Kidney (tissue), 14 donors: ENCODE results near the gene CATSPERE. TPM values are rescaled to one million over a fixed set of nuclear protein-coding genes. Genes with fewer than 3 reads are reported as not detected.
A peak's percentile ranks its signal among the peaks of the same experiment; 100 is the strongest.

Experiments used
- DNase-seq, 5 donors: peaks; one replicate each; pipeline ENCODE4 v3.0.0-alpha.2; 2013 to 2020
- FAIRE-seq: peaks from 2 replicates; lab custom pipeline; 2012; peaks lifted over from hg19 to GRCh38; lab: Jason Lieb, UNC
- H3K27ac ChIP-seq, 2 donors: one replicate each; pipeline ENCODE4 v1.7.0; 2013; ENCODE audit warnings: low read depth in 2 of 2, low read length in 2 of 2, inconsistent platforms in 1 of 2
- H3K27me3 ChIP-seq: one replicate; pipeline ENCODE4 v1.7.1; 2013; ENCODE audit warnings: low read length, inconsistent platforms; ENCODE audit not compliant: control insufficient read depth, insufficient read depth
- H3K36me3 ChIP-seq, 3 donors: one replicate each; pipeline versions ENCODE4 v1.7.0 to v1.7.1; 2013; ENCODE audit warnings: low read length in 3 of 3, control low read depth in 1 of 3, inconsistent platforms in 1 of 3; ENCODE audit not compliant: insufficient read depth in 3 of 3, control insufficient read depth in 2 of 3
- H3K4me1 ChIP-seq, 3 donors: one replicate each; pipeline versions ENCODE4 v1.7.0 to v1.7.1; 2013; ENCODE audit warnings: low read length in 3 of 3, inconsistent platforms in 1 of 3, low read depth in 1 of 3; ENCODE audit not compliant: control insufficient read depth in 2 of 3, insufficient read depth in 2 of 3
- H3K4me3 ChIP-seq, 3 donors: one replicate each; pipeline versions ENCODE4 v1.7.0 to v1.8.1; 2013; ENCODE audit warnings: low read length in 3 of 3, control low read depth in 1 of 3, inconsistent platforms in 1 of 3
- H3K9ac ChIP-seq, 3 donors: one replicate each; pipeline versions ENCODE4 v1.7.0 to v1.7.1; 2013; ENCODE audit warnings: low read length in 3 of 3, control low read depth in 1 of 3, inconsistent platforms in 1 of 3
- H3K9me3 ChIP-seq, 3 donors: one replicate each; pipeline versions ENCODE4 v1.7.0 to v1.7.1; 2013; ENCODE audit warnings: low read length in 3 of 3, control low read depth in 1 of 3, inconsistent platforms in 1 of 3; ENCODE audit not compliant: control insufficient read depth in 2 of 3, insufficient read depth in 1 of 3
- CTCF ChIP-seq: IDR thresholded peaks from 3 replicates; pipeline ENCODE4 v1.5.1; 2012; ENCODE audit warnings: mild to moderate bottlenecking, moderate library complexity, borderline replicate concordance; ENCODE audit not compliant: insufficient read depth; ENCODE audit errors: extremely low read depth
- intact Hi-C: fragments of 100-400 bp; cut with DNase I; formaldehyde crosslinking; loops from one replicate; pipeline ENCODE4 v1.11.1; 2022
- polyA plus RNA-seq: library from polyadenylated mRNA; stranded (reverse); fragments of 350-450 nt; fragmentation: Illumina TruSeq; extraction: RNeasy Lipid Tissue Mini Kit (QIAGEN cat#74804); gene quantifications from one replicate; pipeline ENCODE4 v1.2.3, GENCODE V29; 2014; ENCODE audit warnings: low read depth, low replicate concordance; ENCODE audit not compliant: insufficient read depth
- total RNA-seq: library from RNA; stranded (reverse); fragmentation: NEBNext Ultra II Directional; extraction: Animal tissue kit (Norgen Biotek cat#: 25700); gene quantifications from one replicate; pipeline ENCODE4 v1.2.1, GENCODE V29; 2021
- donor health status: control.
- donor health status: control.
- donor health status: control.
- donor health status: control.
- donor health status: control.
- donor health status: DM: yes; HTN: yes; CAD: no.
- donor health status: Normal renal cell carcinoma (clear cell type).

Gene CATSPERE
- total and polyA plus RNA-seq, 2 donors from 2014 or later = 0.73 to 2.5 TPM

- FAIRE-seq (no peak), DNase-seq (no peak)
- H3K9me3 ChIP-seq = no peaks in the 10 kb centered on the region
- H3K4me1 ChIP-seq = peaks cover 0 to 4% (median under 1%) of the 10 kb centered on the region in 3 donors
- H3K36me3 ChIP-seq = no peaks in the 10 kb centered on the region
- H3K27me3 ChIP-seq = no peaks in the 10 kb centered on the region
- no peak overlapping the region for H3K9ac ChIP-seq
- intact Hi-C loops = no loop called here
- H3K4me3 ChIP-seq = no peak overlapping the region
- H3K27ac ChIP-seq = no peak overlapping the region
- no peak for TF ChIP-seq CTCF
Observed at GRCh38 chr1:244667797-244668196, 206.7 kb downstream of the CATSPERE start.

GRCh38 chr1:244672946-244673682 lies 212.0 kb downstream of the CATSPERE start:
- FAIRE-seq = no peak
- H3K27ac ChIP-seq = no peak overlapping the region
- H3K9ac ChIP-seq = no peak overlapping the region
- H3K4me1 ChIP-seq = no peaks in the 10 kb centered on the region
- intact Hi-C loops = no loop called here
- no peaks in the 10 kb centered on the region for H3K9me3 ChIP-seq
- H3K27me3 ChIP-seq = no peaks in the 10 kb centered on the region
- no peak for TF ChIP-seq CTCF
- no peaks in the 10 kb centered on the region for H3K36me3 ChIP-seq
- no peak overlapping the region for H3K4me3 ChIP-seq
- DNase-seq = peak in 3 of 5 donors; percentile 17 to 83 (median 59)

GRCh38 chr1:244674446-244674845 lies 213.4 kb downstream of the CATSPERE start:
- Histone ChIP-seq H3K27me3 (no peaks in the 10 kb centered on the region), H3K27ac (no peak overlapping the region), H3K9me3 (no peaks in the 10 kb centered on the region), H3K9ac (no peak overlapping the region), H3K4me3 (no peak overlapping the region), H3K36me3 (no peaks in the 10 kb centered on the region), H3K4me1 (no peaks in the 10 kb centered on the region)
- intact Hi-C loops = no loop called here
- TF ChIP-seq CTCF = no peak
- no peak for DNase-seq
- no peak for FAIRE-seq

GRCh38 chr1:244675167-244675566 lies 214.1 kb downstream of the CATSPERE start:
- DNase-seq = no peak
- no peaks in the 10 kb centered on the region for H3K36me3 ChIP-seq
- TF ChIP-seq CTCF = no peak
- no peak overlapping the region for H3K4me3 ChIP-seq
- H3K9me3 ChIP-seq = no peaks in the 10 kb centered on the region
- H3K9ac ChIP-seq = no peak overlapping the region
- no peak for FAIRE-seq
- H3K27ac ChIP-seq = no peak overlapping the region
- no peaks in the 10 kb centered on the region for H3K27me3 ChIP-seq
- H3K4me1 ChIP-seq = no peaks in the 10 kb centered on the region
- intact Hi-C loops = no loop called here
